GM23248 (cell line): Measurements from ENCODE around the gene BMERB1. TPM values are rescaled to one million over a fixed set of nuclear protein-coding genes. Genes with fewer than 3 reads are reported as not detected.
"Not testable (repeated sequence)": the region's sequence is repeated elsewhere in the genome, so short reads cannot be mapped to it uniquely, and the experiment has no call there.

Experiments
- DNase-seq: peaks from one replicate; pipeline ENCODE4 v3.0.0-alpha.2; 2015
- H2AFZ ChIP-seq: fragments of 200-600 bp; sonication (generic); 2 replicates; pipeline ENCODE4 v1.6.1; 2016; ENCODE audit warnings: antibody characterized with exemption
- H3F3A ChIP-seq: fragments of 200-600 bp; sonication (generic); 2 replicates; pipeline ENCODE4 v1.6.1; 2016; ENCODE audit warnings: mild to moderate bottlenecking, antibody characterized with exemption, mixed run types; ENCODE audit not compliant: insufficient read depth
- H3K27ac ChIP-seq: fragments of 200-600 bp; sonication (generic); 2 replicates; pipeline ENCODE4 v1.5.1; 2016; ENCODE audit warnings: mild to moderate bottlenecking
- H3K27me3 ChIP-seq: fragments of 200-600 bp; sonication (generic); replicated peaks from 2 replicates; pipeline ENCODE4 v1.6.1; 2016; ENCODE audit warnings: mild to moderate bottlenecking; ENCODE audit not compliant: insufficient read depth
- H3K36me3 ChIP-seq: fragments of 200-600 bp; sonication (generic); 2 replicates; pipeline ENCODE4 v1.6.1; 2016; ENCODE audit warnings: low read depth, mild to moderate bottlenecking
- H3K4me1 ChIP-seq: fragments of 200-600 bp; sonication (generic); 2 replicates; pipeline ENCODE4 v1.6.1; 2016; ENCODE audit warnings: mild to moderate bottlenecking; ENCODE audit not compliant: insufficient read depth
- H3K4me2 ChIP-seq: fragments of 200-600 bp; sonication (generic); one replicate; pipeline ENCODE4 v1.6.1; 2016; ENCODE audit warnings: mild to moderate bottlenecking; ENCODE audit not compliant: unreplicated experiment
- H3K4me3 ChIP-seq: fragments of 200-600 bp; sonication (generic); 2 replicates; pipeline ENCODE4 v1.5.1; 2016; ENCODE audit warnings: mild to moderate bottlenecking
- H3K79me2 ChIP-seq: fragments of 200-600 bp; sonication (generic); 2 replicates; pipeline ENCODE4 v1.6.1; 2016; ENCODE audit warnings: mild to moderate bottlenecking; ENCODE audit not compliant: insufficient read depth
- H3K9ac ChIP-seq: fragments of 200-600 bp; sonication (generic); 2 replicates; pipeline ENCODE4 v1.6.1; 2016; ENCODE audit warnings: mild to moderate bottlenecking
- H3K9me2 ChIP-seq: fragments of 200-600 bp; sonication (generic); 2 replicates; pipeline ENCODE4 v1.6.1; 2016; ENCODE audit warnings: mixed run types, mild to moderate bottlenecking, moderate library complexity; ENCODE audit not compliant: insufficient read depth
- H3K9me3 ChIP-seq: fragments of 200-600 bp; sonication (generic); one replicate; pipeline ENCODE4 v1.6.1; 2017; ENCODE audit warnings: low read depth
- H4K20me1 ChIP-seq: fragments of 200-600 bp; sonication (generic); 2 replicates; pipeline ENCODE4 v1.6.0; 2016; ENCODE audit not compliant: insufficient read depth
- EZH2 ChIP-seq: fragments of 200-600 bp; sonication (generic); IDR thresholded peaks from 2 replicates; pipeline ENCODE4 v1.6.1; 2018; ENCODE audit warnings: antibody characterized with exemption, mild to moderate bottlenecking; ENCODE audit not compliant: insufficient read depth, poor library complexity, severe bottlenecking
- EZH2phosphoT487 ChIP-seq: fragments of 200-600 bp; sonication (generic); IDR thresholded peaks from 2 replicates; pipeline ENCODE4 v1.6.1; 2018; ENCODE audit warnings: antibody characterized with exemption, moderate library complexity, mild to moderate bottlenecking, low read depth; ENCODE audit not compliant: insufficient read depth
- WGBS, 2 experiments: methylation state at CpG; one replicate each; pipeline ENCODE4 v1.1.6; 2015 to 2017; ENCODE audit warnings: low lambda C conversion rate in 2 of 2, low coverage in 1 of 2; ENCODE audit errors: missing lambda C conversion rate in 2 of 2; 5-methylcytosine and 5-hydroxymethylcytosine counted together
- in situ Hi-C: fragments of 300-500 bp; cut with MboI; formaldehyde crosslinking; loops from 2 replicates; pipeline ENCODE4 v1.15.0; 2020
- polyA plus RNA-seq: library from polyadenylated mRNA; unstranded; fragments of >200 nt; fragmentation: Nextera tagmentation; extraction: Ambion mirVana; gene quantifications from 2 replicates; pipeline ENCODE4 v1.2.1, GENCODE V29; 2016
- total RNA-seq: library from RNA; depleted of rRNA; stranded (reverse); fragments of >200 nt; shearing (Covaris generic); gene quantifications from 2 replicates; pipeline ENCODE4 v1.2.3, GENCODE V29; 2014

The BMERB1 gene
- total and polyA plus RNA-seq, 2 experiments from 2014 or later = 55.2 to 94.1 TPM

DNA sequence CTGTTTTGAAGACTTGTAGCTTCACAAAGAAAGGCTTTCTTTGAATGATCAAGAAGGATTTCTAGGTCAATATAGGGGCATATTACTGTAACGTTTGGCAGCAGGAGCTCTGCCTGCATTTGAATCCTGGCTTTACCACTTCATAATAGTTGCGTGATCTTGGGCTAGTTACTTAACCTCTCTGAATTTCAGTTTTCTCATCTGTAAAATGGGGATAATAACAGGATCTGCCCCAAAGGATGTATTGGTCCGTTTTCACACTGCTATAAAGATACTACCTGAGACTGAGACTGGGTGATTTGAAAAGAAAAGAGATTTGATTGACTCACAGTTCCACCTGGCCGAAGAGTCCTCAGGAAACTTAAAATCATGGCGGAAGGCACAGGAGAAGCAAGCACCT is 12.5 kb downstream of the BMERB1 start:
- H3K79me2 ChIP-seq = peaks cover 100% of the 10 kb centered on the region
- H3K9ac ChIP-seq = no peak overlapping the region
- WGBS, 2 experiments = 88 to 94% methylated on average over 5 of the region's 5 CpGs
- H3F3A ChIP-seq = peaks cover 9% of the 10 kb centered on the region
- DNase-seq = no peak
- H3K4me3 ChIP-seq = no peak overlapping the region
- no peak overlapping the region for H3K4me2 ChIP-seq
- no peaks in the 10 kb centered on the region for H3K9me3 ChIP-seq
- H3K4me1 ChIP-seq = peaks cover 17% of the 10 kb centered on the region
- no peaks in the 10 kb centered on the region for H3K9me2 ChIP-seq
- no peaks in the 10 kb centered on the region; the same call in none of the 2 replicates for H3K36me3 ChIP-seq
- H2AFZ ChIP-seq = no peak overlapping the region
- in situ Hi-C loops = no loop called here
- no peaks in the 10 kb centered on the region for H3K27me3 ChIP-seq
- no peak overlapping the region for H3K27ac ChIP-seq
- TF ChIP-seq EZH2 (no peak), EZH2phosphoT487 (no peak)
- 0 out of 2 replicates have a peak, but pooled peaks cover 2% of the 10 kb centered on the region for H4K20me1 ChIP-seq

DNA sequence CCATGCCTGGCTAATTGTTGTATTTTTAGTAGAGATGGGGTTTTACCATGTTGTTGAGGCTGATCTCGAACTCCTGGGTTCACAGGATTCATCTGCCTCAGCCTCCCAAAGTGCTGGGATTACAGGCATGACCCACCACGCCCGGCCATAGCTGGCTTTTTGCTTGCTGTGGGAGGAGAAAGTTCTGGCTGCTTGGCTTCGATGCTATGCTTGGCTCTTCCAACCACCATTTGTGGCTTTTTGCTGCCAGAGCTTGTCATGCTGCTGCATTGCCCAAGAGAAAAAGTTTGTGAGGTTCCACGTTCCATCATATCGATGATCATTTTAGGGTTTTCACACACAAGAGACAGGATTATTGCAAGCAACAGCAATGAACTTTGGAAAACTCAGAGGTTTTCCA is 16.2 kb downstream of the BMERB1 start:
- peak; percentile 54 for DNase-seq
- H3K9ac ChIP-seq = no peak overlapping the region
- TF ChIP-seq EZH2 = no peak
- TF ChIP-seq EZH2phosphoT487 = no peak
- in situ Hi-C loops = no loop called here
- H3K4me3 ChIP-seq = no peak overlapping the region
- peaks cover 100% of the 10 kb centered on the region for H3K79me2 ChIP-seq
- no peaks in the 10 kb centered on the region for H3K9me3 ChIP-seq
- WGBS, 2 experiments = 33 to 39% methylated on average over 5 to 6 of the region's 6 CpGs
- H3K4me2 ChIP-seq = no peak overlapping the region
- H3K27ac ChIP-seq = 0 out of 2 replicates have a peak overlapping the region, but pooled peaks have one; percentile 22
- H3K36me3 ChIP-seq = no peaks in the 10 kb centered on the region; the same call in none of the 2 replicates
- no peak overlapping the region for H2AFZ ChIP-seq
- H3K4me1 ChIP-seq = peaks cover 8% of the 10 kb centered on the region; the same call in 1 of the 2 replicates
- H4K20me1 ChIP-seq = peaks cover 6% of the 10 kb centered on the region; the same call in 1 of the 2 replicates
- H3K27me3 ChIP-seq = no peaks in the 10 kb centered on the region
- no peaks in the 10 kb centered on the region for H3F3A ChIP-seq
- no peaks in the 10 kb centered on the region for H3K9me2 ChIP-seq

DNA sequence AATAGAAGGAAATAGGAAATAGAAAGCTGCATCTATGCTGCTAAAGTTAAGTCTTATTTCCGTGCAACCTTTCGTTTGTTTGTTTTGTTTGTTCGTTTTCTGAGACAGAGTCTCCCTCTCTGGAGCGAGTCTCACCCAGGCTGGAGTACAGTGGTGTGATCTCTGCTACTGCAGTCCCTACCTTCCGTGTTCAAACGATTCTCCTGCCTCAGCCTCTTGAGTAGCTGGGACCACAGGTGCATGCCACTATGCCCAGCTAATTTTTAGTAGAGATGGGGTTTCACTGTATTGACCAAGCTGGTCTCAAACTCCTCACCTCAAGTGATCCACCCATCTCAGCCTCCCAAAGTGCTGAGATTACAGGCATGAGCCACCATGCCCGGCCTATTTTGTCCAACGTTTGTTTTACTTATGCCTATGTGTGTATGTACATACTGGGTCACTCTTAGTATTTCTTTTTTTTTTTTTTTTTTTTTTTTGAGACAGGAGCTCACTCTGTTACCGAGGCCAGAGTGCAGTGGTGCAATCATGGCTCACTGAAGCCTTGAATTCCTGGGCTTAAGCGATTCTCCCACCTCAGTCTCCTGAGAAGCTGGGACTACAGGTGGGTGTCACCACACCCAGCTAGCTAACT is 16.8 kb downstream of the BMERB1 start:
- in situ Hi-C loops = no loop called here
- no peaks in the 10 kb centered on the region; the same call in 1 of the 2 replicates for H3K36me3 ChIP-seq
- peaks cover 8% of the 10 kb centered on the region; the same call in 1 of the 2 replicates for H3K4me1 ChIP-seq
- H4K20me1 ChIP-seq = peaks cover 6% of the 10 kb centered on the region; the same call in 1 of the 2 replicates
- no peaks in the 10 kb centered on the region for H3K9me2 ChIP-seq
- no peaks in the 10 kb centered on the region for H3K27me3 ChIP-seq
- H3K4me2 ChIP-seq = no peak overlapping the region
- H3K79me2 ChIP-seq = peaks cover 100% of the 10 kb centered on the region
- no peak for DNase-seq
- H3K9ac ChIP-seq = no peak overlapping the region
- TF ChIP-seq EZH2phosphoT487 (no peak), EZH2 (no peak)
- H3F3A ChIP-seq = no peaks in the 10 kb centered on the region
- 0 out of 2 replicates have a peak overlapping the region, but pooled peaks have one; percentile 22 for H3K27ac ChIP-seq
- no peaks in the 10 kb centered on the region for H3K9me3 ChIP-seq
- H2AFZ ChIP-seq = no peak overlapping the region
- H3K4me3 ChIP-seq = no peak overlapping the region
- 74 to 78% methylated on average over 10 of the region's 10 CpGs for WGBS, 2 experiments

DNA sequence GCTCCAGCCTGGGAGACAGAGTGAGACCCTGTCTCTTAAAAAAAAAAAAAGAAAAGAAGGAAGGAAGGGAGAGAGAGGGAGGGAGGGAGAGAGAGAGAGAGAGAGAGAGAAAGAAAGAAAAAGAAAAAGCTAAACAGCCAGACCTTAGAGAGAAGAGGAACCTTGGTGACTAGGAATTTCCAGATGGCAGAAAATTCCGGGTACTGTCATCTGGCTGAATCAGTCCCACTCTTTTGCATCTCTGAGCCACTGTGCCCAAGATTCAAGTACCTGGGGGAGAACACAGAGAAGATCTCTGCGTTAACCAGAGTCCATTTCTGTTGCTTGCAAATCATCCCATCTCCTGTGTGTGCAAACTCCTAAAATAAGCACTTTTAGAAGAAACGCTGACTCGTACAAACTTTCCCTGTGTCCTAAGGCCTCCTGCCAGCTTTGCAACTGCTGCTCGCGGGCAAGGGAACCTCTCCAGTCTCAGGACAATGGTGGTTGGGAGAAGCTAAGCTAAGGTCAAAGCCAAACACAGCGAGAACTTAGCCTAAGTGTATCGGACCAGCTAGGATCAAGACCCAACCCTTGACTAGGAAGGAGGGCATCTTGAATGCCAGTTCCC is 18.0 kb downstream of the BMERB1 start:
- peaks cover 100% of the 10 kb centered on the region for H3K79me2 ChIP-seq
- no peak for DNase-seq
- TF ChIP-seq EZH2phosphoT487 (no peak), EZH2 (no peak)
- in situ Hi-C loops = no loop called here
- H3K9me3 ChIP-seq = no peaks in the 10 kb centered on the region
- no peaks in the 10 kb centered on the region for H3K36me3 ChIP-seq
- no peaks in the 10 kb centered on the region for H3F3A ChIP-seq
- WGBS, 2 experiments = 40 to 44% methylated on average over 8 of the region's 8 CpGs
- no peak overlapping the region for H3K27ac ChIP-seq
- H3K4me1 ChIP-seq = peaks cover 8% of the 10 kb centered on the region; the same call in 1 of the 2 replicates
- H3K27me3 ChIP-seq = no peaks in the 10 kb centered on the region
- H3K4me2 ChIP-seq = no peak overlapping the region
- H4K20me1 ChIP-seq = peaks cover 7% of the 10 kb centered on the region; the same call in 1 of the 2 replicates
- H3K9me2 ChIP-seq = no peaks in the 10 kb centered on the region
- H2AFZ ChIP-seq = no peak overlapping the region
- no peak overlapping the region for H3K9ac ChIP-seq
- no peak overlapping the region for H3K4me3 ChIP-seq

DNA sequence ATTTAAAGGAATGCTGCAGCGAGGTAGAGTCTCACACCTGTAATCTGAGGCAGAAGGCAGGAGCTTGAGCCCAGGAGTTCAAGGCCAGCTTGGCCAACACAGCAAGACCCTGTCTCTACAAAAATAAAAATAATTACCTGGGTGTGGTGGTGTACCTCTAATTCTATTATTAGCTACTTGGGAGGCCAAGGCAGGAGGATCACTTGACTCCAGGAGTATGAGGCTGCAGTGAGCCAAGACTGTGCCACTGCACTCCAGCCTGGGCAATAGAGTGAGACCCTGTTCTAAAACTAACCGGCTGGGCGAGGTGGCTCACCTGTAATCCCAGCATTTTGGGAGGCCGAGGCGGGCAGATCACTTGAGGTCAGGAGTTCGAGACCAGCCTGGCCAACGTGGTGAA is 18.9 kb downstream of the BMERB1 start:
- H3K4me3 ChIP-seq, H3K9me2 ChIP-seq, in situ Hi-C loops, DNase-seq, H3F3A ChIP-seq, H3K27me3 ChIP-seq, H3K27ac ChIP-seq, H2AFZ ChIP-seq, H3K9ac ChIP-seq, H3K36me3 ChIP-seq, H4K20me1 ChIP-seq, H3K4me2 ChIP-seq, H3K4me1 ChIP-seq, H3K9me3 ChIP-seq: not testable (repeated sequence)
- WGBS, 2 experiments = 89 to 92% methylated on average over 7 of the region's 7 CpGs
- peaks cover 100% of the 10 kb centered on the region for H3K79me2 ChIP-seq

DNA sequence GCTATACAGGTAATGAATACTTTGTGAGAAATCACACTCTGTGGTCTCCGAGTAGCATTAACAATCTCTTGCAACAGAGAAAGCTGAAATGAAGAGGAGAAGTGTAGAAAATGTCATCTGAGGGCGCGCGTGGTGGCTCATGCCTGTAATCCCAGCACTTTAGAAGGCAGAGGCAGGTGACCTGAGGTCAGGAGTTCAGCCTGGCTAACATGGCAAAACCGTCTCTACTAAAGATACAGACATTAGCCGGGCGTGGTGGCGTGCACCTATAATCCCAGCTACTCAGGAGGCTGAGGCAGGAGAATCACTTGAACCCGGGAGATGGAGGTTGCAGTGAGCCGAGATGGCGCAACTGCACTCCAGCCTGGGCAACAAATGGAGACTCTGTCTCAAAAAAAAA is 20.5 kb downstream of the BMERB1 start:
- H3F3A ChIP-seq, H3K4me3 ChIP-seq, H3K9me3 ChIP-seq, H3K9ac ChIP-seq, H4K20me1 ChIP-seq, in situ Hi-C loops, H3K27me3 ChIP-seq, H3K4me2 ChIP-seq, H3K36me3 ChIP-seq, H3K27ac ChIP-seq, DNase-seq, H2AFZ ChIP-seq, H3K9me2 ChIP-seq: not testable (repeated sequence)
- WGBS, 2 experiments = 95% methylated on average over 11 of the region's 11 CpGs
- H3K79me2 ChIP-seq = peaks cover 100% of the 10 kb centered on the region
- peaks cover 13% of the 10 kb centered on the region for H3K4me1 ChIP-seq
